Natural killer cell (primary cell): ENCODE measurements around the gene SPRED3. TPM values are rescaled to one million over a fixed set of nuclear protein-coding genes. Genes with fewer than 3 reads are reported as not detected.

Source experiments
- ATAC-seq, 3 donors: fragments of 150-1000 bp in 2 of 3; fragments of 200-7000 bp in 1 of 3; cut with Tn5 transposase; 1 replicate in 1 of 3; 2 replicates in 2 of 3; pipeline ENCODE4 v1.10.0; 2021; ENCODE audit warnings: mild to moderate bottlenecking in 2 of 3, moderate library complexity in 2 of 3
- DNase-seq, 2 donors: peaks; one replicate each; pipeline versions ENCODE4 v3.0.0 to v3.0.0-alpha.2; 2013 to 2021; ENCODE audit warnings: mixed read lengths in 1 of 2
- H3K27ac ChIP-seq: one replicate; pipeline ENCODE4 v1.5.1; 2013; ENCODE audit warnings: mild to moderate bottlenecking, low read length
- H3K27me3 ChIP-seq: one replicate; pipeline ENCODE4 v1.6.1; 2013; ENCODE audit warnings: low read length; ENCODE audit not compliant: control insufficient read depth, insufficient read depth
- H3K36me3 ChIP-seq: one replicate; pipeline ENCODE4 v1.6.1; 2013; ENCODE audit warnings: low read length; ENCODE audit not compliant: control insufficient read depth, insufficient read depth
- H3K4me1 ChIP-seq: one replicate; pipeline ENCODE4 v1.6.1; 2013; ENCODE audit warnings: low read length; ENCODE audit not compliant: control insufficient read depth, insufficient read depth
- H3K4me3 ChIP-seq: one replicate; pipeline ENCODE4 v1.5.1; 2013; ENCODE audit warnings: low read length
- H3K9me3 ChIP-seq: one replicate; pipeline ENCODE4 v1.6.1; 2013; ENCODE audit warnings: low read length; ENCODE audit not compliant: control insufficient read depth, insufficient read depth
- H3K27ac Mint-ChIP-seq, 2 donors: one replicate each; pipeline ENCODE4 v1.8.0; 2022; ENCODE audit warnings: mild to moderate bottlenecking in 2 of 2, mixed read lengths in 2 of 2, moderate library complexity in 1 of 2
- H3K27me3 Mint-ChIP-seq, 2 donors: one replicate each; pipeline ENCODE4 v1.8.0; 2022; ENCODE audit warnings: low read depth in 2 of 2, mixed read lengths in 2 of 2
- H3K36me3 Mint-ChIP-seq: one replicate; pipeline ENCODE4 v1.8.0; 2022; ENCODE audit warnings: mixed read lengths
- H3K4me1 Mint-ChIP-seq, 2 donors: one replicate each; pipeline ENCODE4 v1.8.0; 2022; ENCODE audit warnings: mixed read lengths in 2 of 2
- H3K4me3 Mint-ChIP-seq: one replicate; pipeline ENCODE4 v1.8.0; 2022; ENCODE audit warnings: mild to moderate bottlenecking, moderate library complexity, mixed read lengths
- H3K9me3 Mint-ChIP-seq, 2 donors: one replicate each; pipeline ENCODE4 v1.8.0; 2022; ENCODE audit warnings: mixed read lengths in 2 of 2
- CTCF ChIP-seq: fragments of 200-600 bp; IDR thresholded peaks from one replicate; pipeline ENCODE4 v1.8.0; 2022; ENCODE audit warnings: antibody characterized with exemption
- WGBS: methylation state at CpG from one replicate; pipeline ENCODE4 v1.1.7; 2013; ENCODE audit warnings: missing lambda C conversion rate; ENCODE audit not compliant: insufficient coverage; 5-methylcytosine and 5-hydroxymethylcytosine counted together
- intact Hi-C: fragments of 100-400 bp; cut with micrococcal nuclease; formaldehyde crosslinking; loops from one replicate; pipeline ENCODE4 v1.14.2; 2022
- total RNA-seq, 4 donors: library from RNA; stranded (reverse); fragments of 120-200 nt in 1 of 4; gene quantifications; one replicate each; pipeline versions ENCODE4 v1.2.3 to v1.2.4, GENCODE V29; 2013 to 2022

The SPRED3 gene
- total RNA-seq, 3 donors from 2014 or later (not counting 1 experiment from before 2014, with no cell fraction given) = 1.1 to 4.2 (median 1.3) TPM

GRCh38 chr19:38448225-38448624 is 59.7 kb downstream of the SPRED3 start:
- H3K9me3 Mint-ChIP-seq = no peaks in the 10 kb centered on the region
- H3K27me3 ChIP-seq = no peaks in the 10 kb centered on the region
- H3K4me3 ChIP-seq = no peak overlapping the region
- intact Hi-C loops = no loop called here
- H3K36me3 ChIP-seq = no peaks in the 10 kb centered on the region
- H3K9me3 ChIP-seq = no peaks in the 10 kb centered on the region
- H3K4me3 Mint-ChIP-seq = no peak overlapping the region
- H3K4me1 Mint-ChIP-seq = peaks cover 0 to under 1% of the 10 kb centered on the region in 2 donors
- H3K27ac Mint-ChIP-seq = no peak overlapping the region
- ATAC-seq = no peak
- H3K4me1 ChIP-seq = no peaks in the 10 kb centered on the region
- 91% methylated on average over 9 of the region's 9 CpGs for WGBS
- no peak for TF ChIP-seq CTCF
- no peak overlapping the region for H3K27ac ChIP-seq
- peaks cover 6 to 12% of the 10 kb centered on the region in 2 donors for H3K27me3 Mint-ChIP-seq
- DNase-seq = no peak
- H3K36me3 Mint-ChIP-seq = no peaks in the 10 kb centered on the region

Other genes with a start within 250 kb of the SPRED3 start
- gene DPF1, start 164.5 kb upstream of the SPRED3 start, total RNA-seq = not detected
- gene PPP1R14A, start 132.3 kb upstream of the SPRED3 start, total RNA-seq = 1 to 10 TPM in 2 of 3 donors, not detected in 1; 1.1 to 1.6 TPM
- gene SPINT2, start 124.1 kb upstream of the SPRED3 start, total RNA-seq = 10 to 100 TPM in 1 of 3 donors, 1 to 10 TPM in 2; 2.7 to 13.7 (median 6.9) TPM
- gene C19orf33, start 84.4 kb upstream of the SPRED3 start, total RNA-seq = 1 to 10 TPM in 2 of 3 donors, not detected in 1; 1.5 to 4.0 TPM
- 10 to 100 TPM; 23.2 to 28.4 (median 24.1) TPM for gene YIF1B, start 72.8 kb upstream of the SPRED3 start, total RNA-seq
- 1 to 10 TPM; 2.1 to 6.2 (median 2.5) TPM for gene KCNK6, start 68.9 kb upstream of the SPRED3 start, total RNA-seq
- gene CATSPERG, start 52.9 kb upstream of the SPRED3 start, total RNA-seq = 10 to 100 TPM; 16.6 to 29.2 (median 25.6) TPM
- 100 to 1,000 TPM; 109 to 115 (median 109) TPM for gene PSMD8, start 14.1 kb upstream of the SPRED3 start, total RNA-seq
- gene GGN, start 663 bp upstream of the SPRED3 start, total RNA-seq = not detected
- 10 to 100 TPM; 36.9 to 42.1 (median 41.6) TPM for gene FAM98C, start 14.4 kb downstream of the SPRED3 start, total RNA-seq
- gene RASGRP4, start 37.5 kb downstream of the SPRED3 start, total RNA-seq = 1 to 10 TPM; 2.3 to 9.3 (median 5.7) TPM
- gene RYR1, start 45.0 kb downstream of the SPRED3 start, total RNA-seq = 1 to 10 TPM in 1 of 3 donors, under 1 TPM in 2; 0.05 to 1.0 (median 0.65) TPM
- 100 to 1,000 TPM; 162 to 201 (median 163) TPM for gene MAP4K1, start 229.3 kb downstream of the SPRED3 start, total RNA-seq
- 100 to 1,000 TPM; 232 to 262 (median 238) TPM for gene EIF3K, start 230.5 kb downstream of the SPRED3 start, total RNA-seq